A549 (cell line): ENCODE measurements around the gene SLC40A1. TPM values are rescaled to one million over a fixed set of nuclear protein-coding genes. Genes with fewer than 3 reads are reported as not detected.

Experiments
- ATAC-seq, 2 experiments: fragments of 200-7000 bp in 1 of 2; fragments of >200 bp in 1 of 2; cut with Nextera tagmentation in 1 of 2; cut with Tn5 transposase in 1 of 2; 3 replicates each; pipeline versions ENCODE4 v1.8.0 to v1.9.1; 2018 to 2020; ENCODE audit warnings: mild to moderate bottlenecking in 1 of 2, moderate library complexity in 1 of 2
- CTCF ChIA-PET: fragments of 300-600 bp; sonication (Branson Sonifier 250); formaldehyde crosslinking; extraction: SDS; loops from one replicate; lab custom pipeline; 2021; ENCODE audit warnings: antibody characterized with exemption, inconsistent platforms; lab: Yijun Ruan, JAX
- POLR2A ChIA-PET: fragments of 350-600 bp; formaldehyde crosslinking; extraction: SDS; loops from one replicate; lab custom pipeline; 2021; ENCODE audit warnings: antibody characterized with exemption, inconsistent platforms; lab: Yijun Ruan, JAX
- DNase-seq, 2 experiments: peaks; one replicate each; pipeline versions ENCODE4 v3.0.0 to v3.0.0-alpha.2; 2011 to 2016; ENCODE audit warnings: low read depth in 1 of 2, low spot score in 1 of 2
- FAIRE-seq: peaks from 2 replicates; lab custom pipeline; 2011; peaks lifted over from hg19 to GRCh38; lab: Jason Lieb, UNC
- H3K27ac ChIP-seq, 2 experiments: fragments of >200 bp; sonication (Bioruptor Twin); formaldehyde crosslinking; 3 replicates each; pipeline ENCODE4 v1.5.1; 2016 to 2017
- H3K4me1 ChIP-seq: fragments of >200 bp; sonication (Bioruptor Twin); formaldehyde crosslinking; 3 replicates; pipeline ENCODE4 v1.6.1; 2016
- H3K4me2 ChIP-seq: fragments of >200 bp; sonication (Bioruptor Twin); formaldehyde crosslinking; 3 replicates; pipeline ENCODE4 v1.6.1; 2016
- H3K4me3 ChIP-seq: fragments of >200 bp; sonication (Bioruptor Twin); formaldehyde crosslinking; 3 replicates; pipeline ENCODE4 v1.5.1; 2016
- H3K9me3 ChIP-seq: fragments of >200 bp; sonication (Bioruptor Twin); formaldehyde crosslinking; 3 replicates; pipeline ENCODE4 v1.6.1; 2016
- ATOH8 ChIP-seq: fragments of 250-450 bp; sonication (Bioruptor Pico); IDR thresholded peaks from 2 replicates; pipeline ENCODE4 v1.5.0; 2020; ENCODE audit warnings: low read depth, mild to moderate bottlenecking, moderate library complexity
- BCL3 ChIP-seq: fragments of >200 bp; sonication (Bioruptor Twin); formaldehyde crosslinking; IDR thresholded peaks from 3 replicates; pipeline ENCODE4 v1.6.1; 2016
- BHLHE40 ChIP-seq: IDR thresholded peaks from 2 replicates; pipeline ENCODE4 v1.6.1; 2012; ENCODE audit warnings: low read depth, low read length, inconsistent platforms
- CBX8 ChIP-seq: fragments of 200-600 bp; sonication (generic); IDR thresholded peaks from 2 replicates; pipeline ENCODE4 v1.6.1; 2016
- EHF ChIP-seq: fragments of 250-450 bp; sonication (Bioruptor Pico); IDR thresholded peaks from 2 replicates; pipeline ENCODE4 v1.5.0; 2020; ENCODE audit warnings: mild to moderate bottlenecking
- ESRRA ChIP-seq: fragments of 150-350 bp; IDR thresholded peaks from 2 replicates; pipeline ENCODE4 v1.6.1; 2014; ENCODE audit warnings: mild to moderate bottlenecking, low read length, borderline replicate concordance
- GATA3 ChIP-seq: IDR thresholded peaks from 2 replicates; pipeline ENCODE4 v1.6.1; 2012; ENCODE audit warnings: borderline replicate concordance
- HOXA7 ChIP-seq: fragments of 250-450 bp; sonication (Bioruptor Pico); IDR thresholded peaks from 2 replicates; pipeline ENCODE4 v1.5.0; 2020; ENCODE audit warnings: mild to moderate bottlenecking, moderate library complexity
- HOXB13 ChIP-seq: fragments of 250-450 bp; sonication (Bioruptor Pico); IDR thresholded peaks from 2 replicates; pipeline ENCODE4 v1.5.0; 2020; ENCODE audit warnings: low read depth, mild to moderate bottlenecking, moderate library complexity
- KDM1A ChIP-seq: fragments of 200-600 bp; sonication (generic); IDR thresholded peaks from 2 replicates; pipeline ENCODE4 v1.6.1; 2016; ENCODE audit warnings: low read depth, mild to moderate bottlenecking
- MAFK ChIP-seq: fragments of 450-650 bp; IDR thresholded peaks from 2 replicates; pipeline ENCODE4 v1.6.1; 2014; ENCODE audit not compliant: partially characterized antibody
- POLR2AphosphoS2 ChIP-seq: conservative IDR thresholded peaks from 2 replicates; pipeline ENCODE4 v1.6.1; 2012; ENCODE audit warnings: low read length, improper control_type of control experiment, inconsistent platforms
- RARB ChIP-seq: fragments of 250-450 bp; sonication (Bioruptor Pico); IDR thresholded peaks from 2 replicates; pipeline ENCODE4 v1.8.0; 2021; ENCODE audit warnings: mild to moderate bottlenecking, moderate library complexity
- RNF2 ChIP-seq: fragments of 200-600 bp; sonication (generic); IDR thresholded peaks from 2 replicates; pipeline ENCODE4 v1.6.1; 2016; ENCODE audit warnings: low read depth, mild to moderate bottlenecking, antibody characterized with exemption, moderate library complexity, borderline replicate concordance
- SREBF2 ChIP-seq: fragments of 450-650 bp; IDR thresholded peaks from 2 replicates; pipeline ENCODE4 v1.6.1; 2014; ENCODE audit warnings: mild to moderate bottlenecking, moderate library complexity
- TFCP2L1 ChIP-seq: fragments of 250-450 bp; sonication (Bioruptor Pico); IDR thresholded peaks from 2 replicates; pipeline ENCODE4 v1.5.0; 2021; ENCODE audit warnings: mild to moderate bottlenecking
- TP53 ChIP-seq: fragments of 250-450 bp; sonication (Bioruptor Pico); IDR thresholded peaks from 2 replicates; pipeline ENCODE4 v1.5.0; 2021; ENCODE audit warnings: mild to moderate bottlenecking, moderate library complexity
- ZC3H11A ChIP-seq: fragments of 450-650 bp; IDR thresholded peaks from 2 replicates; pipeline ENCODE4 v1.6.1; 2014; ENCODE audit warnings: antibody characterized with exemption, mild to moderate bottlenecking
- WGBS: methylation state at CpG from one replicate; pipeline ENCODE4 v1.1.6; 2017; ENCODE audit errors: missing lambda C conversion rate; 5-methylcytosine and 5-hydroxymethylcytosine counted together
- polyA plus RNA-seq, 4 experiments: library from polyadenylated mRNA; depleted of rRNA in 3 of 4; stranded (reverse); fragments of >200 nt; fragmentation: RNase III in 1 of 4; extraction: RNeasy Plus Mini Kit Qiagen cat#74134 plus additional on column Dnase treatment in 1 of 4; gene quantifications; 2 replicates in 3 of 4; 3 replicates in 1 of 4; pipeline ENCODE4 v1.2.3, GENCODE V29; 2011 to 2017
- TF ChIP-seq, protein P1 (sequence below): fragments of 450-650 bp; IDR thresholded peaks from 2 replicates; pipeline ENCODE4 v1.6.1; 2014; ENCODE audit warnings: antibody characterized with exemption
- TF ChIP-seq, protein P2 (sequence below): IDR thresholded peaks from 2 replicates; pipeline ENCODE4 v1.6.1; 2012
- TF ChIP-seq, protein P3 (sequence below): fragments of 200-600 bp; sonication (generic); IDR thresholded peaks from 2 replicates; pipeline ENCODE4 v1.6.1; 2016; ENCODE audit warnings: antibody characterized with exemption, mild to moderate bottlenecking, moderate library complexity

SLC40A1 gene
- polyA plus RNA-seq, 2 of the 4 experiments (the other 2 are of a cell fraction): 8.2 to 12.3 TPM

DNA sequence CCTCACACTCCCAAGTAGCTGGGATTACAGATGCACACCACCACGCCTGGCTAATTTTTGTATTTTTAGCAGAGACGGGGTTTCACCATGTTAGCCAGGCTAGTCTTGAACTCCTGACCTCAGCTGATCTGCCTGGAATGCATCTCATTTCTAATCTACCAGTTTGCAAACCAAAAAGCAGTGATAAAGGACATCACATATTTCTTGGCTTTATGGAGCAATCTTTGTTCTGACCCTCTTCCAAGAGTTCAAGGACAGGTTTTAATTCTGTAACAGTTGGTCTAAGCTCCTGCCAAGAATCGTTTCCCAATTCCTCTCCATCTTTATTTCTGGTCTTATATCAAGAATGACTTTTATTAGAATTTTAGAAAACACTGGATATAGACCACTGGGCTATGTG, 67.7 kb downstream of the SLC40A1 start:
- Histone ChIP-seq H3K4me3 (no peak overlapping the region), H3K4me2 (no peak overlapping the region), H3K27ac (no peak overlapping the region), H3K4me1 (peaks cover 6% of the 10 kb centered on the region; the same call in 1 of the 3 replicates), H3K9me3 (no peaks in the 10 kb centered on the region)
- FAIRE-seq (no peak), ATAC-seq (no peak), DNase-seq (no peak)
- POLR2A ChIA-PET: no interaction called here
- TF ChIP-seq TFCP2L1 (CRISPR knock-in tag) (no peak), RNF2 (no peak), SREBF2 (no peak), EHF (CRISPR knock-in tag) (no peak), MAFK (no peak), TP53 (CRISPR knock-in tag) (no peak), ESRRA (no peak), HOXA7 (CRISPR knock-in tag) (no peak), POLR2AphosphoS2 (no peak), ATOH8 (CRISPR knock-in tag) (no peak), BCL3 (no peak), GATA3 (no peak), ZC3H11A (no peak), CBX8 (no peak), RARB (CRISPR knock-in tag) (no peak), HOXB13 (CRISPR knock-in tag) (no peak)
- TF ChIP-seq, protein P1, sequence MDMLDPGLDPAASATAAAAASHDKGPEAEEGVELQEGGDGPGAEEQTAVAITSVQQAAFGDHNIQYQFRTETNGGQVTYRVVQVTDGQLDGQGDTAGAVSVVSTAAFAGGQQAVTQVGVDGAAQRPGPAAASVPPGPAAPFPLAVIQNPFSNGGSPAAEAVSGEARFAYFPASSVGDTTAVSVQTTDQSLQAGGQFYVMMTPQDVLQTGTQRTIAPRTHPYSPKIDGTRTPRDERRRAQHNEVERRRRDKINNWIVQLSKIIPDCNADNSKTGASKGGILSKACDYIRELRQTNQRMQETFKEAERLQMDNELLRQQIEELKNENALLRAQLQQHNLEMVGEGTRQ: no peak
- TF ChIP-seq, protein P2, sequence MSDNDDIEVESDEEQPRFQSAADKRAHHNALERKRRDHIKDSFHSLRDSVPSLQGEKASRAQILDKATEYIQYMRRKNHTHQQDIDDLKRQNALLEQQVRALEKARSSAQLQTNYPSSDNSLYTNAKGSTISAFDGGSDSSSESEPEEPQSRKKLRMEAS: no peak
- TF ChIP-seq, protein P3, sequence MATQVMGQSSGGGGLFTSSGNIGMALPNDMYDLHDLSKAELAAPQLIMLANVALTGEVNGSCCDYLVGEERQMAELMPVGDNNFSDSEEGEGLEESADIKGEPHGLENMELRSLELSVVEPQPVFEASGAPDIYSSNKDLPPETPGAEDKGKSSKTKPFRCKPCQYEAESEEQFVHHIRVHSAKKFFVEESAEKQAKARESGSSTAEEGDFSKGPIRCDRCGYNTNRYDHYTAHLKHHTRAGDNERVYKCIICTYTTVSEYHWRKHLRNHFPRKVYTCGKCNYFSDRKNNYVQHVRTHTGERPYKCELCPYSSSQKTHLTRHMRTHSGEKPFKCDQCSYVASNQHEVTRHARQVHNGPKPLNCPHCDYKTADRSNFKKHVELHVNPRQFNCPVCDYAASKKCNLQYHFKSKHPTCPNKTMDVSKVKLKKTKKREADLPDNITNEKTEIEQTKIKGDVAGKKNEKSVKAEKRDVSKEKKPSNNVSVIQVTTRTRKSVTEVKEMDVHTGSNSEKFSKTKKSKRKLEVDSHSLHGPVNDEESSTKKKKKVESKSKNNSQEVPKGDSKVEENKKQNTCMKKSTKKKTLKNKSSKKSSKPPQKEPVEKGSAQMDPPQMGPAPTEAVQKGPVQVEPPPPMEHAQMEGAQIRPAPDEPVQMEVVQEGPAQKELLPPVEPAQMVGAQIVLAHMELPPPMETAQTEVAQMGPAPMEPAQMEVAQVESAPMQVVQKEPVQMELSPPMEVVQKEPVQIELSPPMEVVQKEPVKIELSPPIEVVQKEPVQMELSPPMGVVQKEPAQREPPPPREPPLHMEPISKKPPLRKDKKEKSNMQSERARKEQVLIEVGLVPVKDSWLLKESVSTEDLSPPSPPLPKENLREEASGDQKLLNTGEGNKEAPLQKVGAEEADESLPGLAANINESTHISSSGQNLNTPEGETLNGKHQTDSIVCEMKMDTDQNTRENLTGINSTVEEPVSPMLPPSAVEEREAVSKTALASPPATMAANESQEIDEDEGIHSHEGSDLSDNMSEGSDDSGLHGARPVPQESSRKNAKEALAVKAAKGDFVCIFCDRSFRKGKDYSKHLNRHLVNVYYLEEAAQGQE: no peak
- 66% methylated on average over 3 of the region's 3 CpGs for WGBS
- CTCF ChIA-PET: interaction anchor here (0.9 to 1.0 kb wide), 2 partner anchors 9 to 42 kb away, joined by 3 to 4 read pairs; no protein-coding TSS in a partner anchor

DNA sequence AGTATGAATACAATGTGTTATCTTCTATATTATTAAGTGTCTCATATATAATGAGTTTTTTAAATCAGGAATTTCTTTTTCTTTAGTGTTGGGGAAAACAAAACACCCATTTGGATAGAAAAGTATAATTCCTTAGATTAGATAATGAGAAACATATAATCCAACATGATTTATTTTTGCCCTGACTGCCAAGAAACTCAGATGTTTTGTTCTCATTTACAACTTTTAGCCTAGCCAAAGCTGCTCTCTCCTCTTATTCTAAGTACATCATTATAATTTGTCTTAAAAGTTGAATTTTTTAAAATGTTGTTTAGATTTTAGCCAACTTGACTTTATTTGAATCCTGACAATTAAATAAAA, 68.6 kb downstream of the SLC40A1 start:
- FAIRE-seq: no peak
- H3K4me2 ChIP-seq: no peak overlapping the region
- H3K9me3 ChIP-seq: no peaks in the 10 kb centered on the region
- H3K4me3 ChIP-seq: no peak overlapping the region
- no peak for DNase-seq
- ChIA-PET POLR2A (interaction anchor here (0.9 kb wide), 1 partner anchor 68 kb away, joined by 7 read pairs; the partner anchor contains the start of gene SLC40A1), CTCF (no interaction called here)
- no peak for ATAC-seq
- H3K4me1 ChIP-seq: peaks cover 6% of the 10 kb centered on the region; the same call in 2 of the 3 replicates
- TF ChIP-seq KDM1A (no peak), BHLHE40 (no peak), RNF2 (no peak), ATOH8 (CRISPR knock-in tag) (no peak)
- TF ChIP-seq, protein P2: no peak
- TF ChIP-seq, protein P3: no peak
- H3K27ac ChIP-seq: no peak overlapping the region
